ENCODE results near the gene PLAAT3.

DNA sequence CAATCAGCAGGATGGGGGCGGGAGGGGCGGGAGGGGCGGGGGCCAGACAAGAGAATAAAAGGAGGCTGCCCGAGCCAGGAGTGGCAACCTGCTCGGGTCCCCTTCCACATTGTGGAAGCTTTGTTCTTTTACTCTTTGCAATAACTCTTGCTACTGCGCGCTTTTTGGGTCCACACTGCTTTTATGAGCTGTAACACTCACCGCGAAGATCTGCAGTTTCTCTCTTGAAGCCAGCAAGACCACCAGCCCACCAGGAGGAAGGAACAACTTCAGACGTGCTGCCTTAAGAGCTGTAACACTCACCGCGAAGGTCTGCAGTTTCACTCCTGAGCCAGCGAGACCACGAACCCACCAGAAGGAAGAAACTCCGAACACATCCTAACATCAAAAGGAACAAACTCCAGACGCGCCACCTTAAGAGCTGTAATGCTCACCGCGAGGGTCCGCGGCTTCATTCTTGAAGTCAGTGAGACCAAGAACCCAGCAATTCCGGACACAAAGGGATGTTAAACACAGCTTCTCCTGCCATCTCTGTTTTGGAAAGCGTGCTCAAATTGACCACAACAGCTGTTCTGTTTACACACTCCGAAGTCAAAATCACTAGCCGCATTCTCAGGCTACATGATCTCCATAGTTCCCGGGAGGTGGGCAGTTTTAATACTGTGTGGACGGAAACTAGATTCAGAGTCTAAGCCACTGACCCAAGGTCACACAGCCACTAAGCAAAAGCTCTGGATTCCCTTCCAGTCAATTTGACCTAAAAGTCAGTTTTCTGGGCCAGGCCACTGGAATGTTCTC, 62.9 kb downstream of the PLAAT3 start:
- TF ChIP-seq POLR2A (IDR thresholded peaks at IDR 0.05) = no peak
- TF ChIP-seq, protein P1, sequence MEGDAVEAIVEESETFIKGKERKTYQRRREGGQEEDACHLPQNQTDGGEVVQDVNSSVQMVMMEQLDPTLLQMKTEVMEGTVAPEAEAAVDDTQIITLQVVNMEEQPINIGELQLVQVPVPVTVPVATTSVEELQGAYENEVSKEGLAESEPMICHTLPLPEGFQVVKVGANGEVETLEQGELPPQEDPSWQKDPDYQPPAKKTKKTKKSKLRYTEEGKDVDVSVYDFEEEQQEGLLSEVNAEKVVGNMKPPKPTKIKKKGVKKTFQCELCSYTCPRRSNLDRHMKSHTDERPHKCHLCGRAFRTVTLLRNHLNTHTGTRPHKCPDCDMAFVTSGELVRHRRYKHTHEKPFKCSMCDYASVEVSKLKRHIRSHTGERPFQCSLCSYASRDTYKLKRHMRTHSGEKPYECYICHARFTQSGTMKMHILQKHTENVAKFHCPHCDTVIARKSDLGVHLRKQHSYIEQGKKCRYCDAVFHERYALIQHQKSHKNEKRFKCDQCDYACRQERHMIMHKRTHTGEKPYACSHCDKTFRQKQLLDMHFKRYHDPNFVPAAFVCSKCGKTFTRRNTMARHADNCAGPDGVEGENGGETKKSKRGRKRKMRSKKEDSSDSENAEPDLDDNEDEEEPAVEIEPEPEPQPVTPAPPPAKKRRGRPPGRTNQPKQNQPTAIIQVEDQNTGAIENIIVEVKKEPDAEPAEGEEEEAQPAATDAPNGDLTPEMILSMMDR (IDR thresholded peaks at IDR 0.05 in 4 of 5, conservative IDR thresholded peaks at IDR 0.05 in 1 of 5) = no peak
